Neural progenitor cell (in vitro differentiated cells): ENCODE measurements around the gene ITGB3.
"Not testable (repeated sequence)": the region's sequence is repeated elsewhere in the genome, so short reads cannot be mapped to it uniquely, and the experiment has no call there.

ENCODE experiments used
- CTCF ChIP-seq: fragments of 200-600 bp; sonication (generic); IDR thresholded peaks from 2 replicates; pipeline ENCODE4 v1.5.1; 2017; ENCODE audit warnings: antibody characterized with exemption, mild to moderate bottlenecking
- EZH2 ChIP-seq: fragments of 200-600 bp; sonication (generic); IDR thresholded peaks from 2 replicates; pipeline ENCODE4 v1.6.1; 2017; ENCODE audit warnings: antibody characterized with exemption, mild to moderate bottlenecking, moderate library complexity

- not testable (repeated sequence) for TF ChIP-seq EZH2, CTCF
These were observed 16.1 kb downstream of the ITGB3 start for GRCh38 chr17:47269561-47270280.
